HEK293T (cell line): Measurements from ENCODE around the gene TNFSF9.

ENCODE experiments used
- ARNT ChIP-seq: fragments of 450-650 bp; IDR thresholded peaks from 2 replicates; pipeline ENCODE4 v1.6.1; 2017; ENCODE audit warnings: mild to moderate bottlenecking
- BHLHE40 ChIP-seq: fragments of 450-650 bp; IDR thresholded peaks from 2 replicates; pipeline ENCODE4 v1.6.1; 2016; ENCODE audit warnings: mild to moderate bottlenecking, moderate library complexity, borderline replicate concordance
- CTBP1 ChIP-seq: fragments of 450-650 bp; IDR thresholded peaks from 2 replicates; pipeline ENCODE4 v1.6.1; 2016; ENCODE audit warnings: borderline replicate concordance
- ELF4 ChIP-seq: fragments of 450-650 bp; IDR thresholded peaks from 2 replicates; pipeline ENCODE4 v1.6.1; 2017; ENCODE audit warnings: antibody characterized with exemption
- FOXA1 ChIP-seq: fragments of 450-650 bp; IDR thresholded peaks from 2 replicates; pipeline ENCODE4 v1.6.1; 2016; ENCODE audit warnings: mild to moderate bottlenecking
- FOXK2 ChIP-seq: fragments of 450-650 bp; IDR thresholded peaks from 2 replicates; pipeline ENCODE4 v1.6.1; 2016; ENCODE audit warnings: mild to moderate bottlenecking
- FOXM1 ChIP-seq: fragments of 450-650 bp; IDR thresholded peaks from 2 replicates; pipeline ENCODE4 v1.6.1; 2017; ENCODE audit warnings: mild to moderate bottlenecking, borderline replicate concordance
- HDGF ChIP-seq: fragments of 450-650 bp; IDR thresholded peaks from 2 replicates; pipeline ENCODE4 v1.6.1; 2017; ENCODE audit warnings: antibody characterized with exemption, borderline replicate concordance
- L3MBTL2 ChIP-seq: fragments of 450-650 bp; conservative IDR thresholded peaks from 2 replicates; pipeline ENCODE4 v1.6.1; 2016; ENCODE audit warnings: mild to moderate bottlenecking
- NFRKB ChIP-seq: fragments of 450-650 bp; IDR thresholded peaks from 2 replicates; pipeline ENCODE4 v1.6.1; 2016; ENCODE audit warnings: mild to moderate bottlenecking, moderate library complexity
- PKNOX1 ChIP-seq: fragments of 450-650 bp; IDR thresholded peaks from 2 replicates; pipeline ENCODE4 v1.6.1; 2016
- SP1 ChIP-seq: fragments of 450-650 bp; IDR thresholded peaks from 2 replicates; pipeline ENCODE4 v1.6.1; 2017
- SUZ12 ChIP-seq: fragments of 450-650 bp; IDR thresholded peaks from 2 replicates; pipeline ENCODE4 v1.6.1; 2016; ENCODE audit warnings: mild to moderate bottlenecking

GRCh38 chr19:6495947-6496346, 34.9 kb upstream of the TNFSF9 start:
- TF ChIP-seq CTBP1 (no peak), ELF4 (no peak), HDGF (no peak), NFRKB (no peak), BHLHE40 (no peak), PKNOX1 (no peak), FOXM1 (no peak), SP1 (no peak), FOXK2 (no peak), ARNT (no peak), FOXA1 (no peak), L3MBTL2 (no peak), SUZ12 (no peak)
